Spleen (tissue), 11 donors: ENCODE measurements around the gene CPT1A. TPM values are rescaled to one million over a fixed set of nuclear protein-coding genes. Genes with fewer than 3 reads are reported as not detected.

Experiments used
- DNase-seq: peaks from one replicate; pipeline ENCODE4 v3.0.0-alpha.2; 2020
- H3K27ac ChIP-seq, 8 donors: fragments of 200-600 bp; sonication (generic) in 7 of 8; 1 replicate in 4 of 8; 2 replicates in 4 of 8; pipeline versions ENCODE4 v1.5.0 to v1.8.0; 2016 to 2021; ENCODE audit warnings: inconsistent platforms in 4 of 8, mild to moderate bottlenecking in 4 of 8, moderate library complexity in 1 of 8
- H3K27me3 ChIP-seq, 7 donors: fragments of 200-600 bp; sonication (generic) in 6 of 7; replicated peaks in 1 of 7; 1 replicate in 4 of 7; 2 replicates in 3 of 7; pipeline versions ENCODE4 v1.5.0 to v1.8.0; 2016 to 2021; ENCODE audit warnings: inconsistent platforms in 3 of 7, mild to moderate bottlenecking in 1 of 7
- H3K36me3 ChIP-seq, 6 donors: fragments of 200-600 bp; sonication (generic) in 5 of 6; 1 replicate in 4 of 6; 2 replicates in 2 of 6; pipeline versions ENCODE4 v1.5.0 to v1.8.0; 2016 to 2021; ENCODE audit warnings: inconsistent platforms in 2 of 6
- H3K4me1 ChIP-seq, 6 donors: fragments of 200-600 bp; sonication (generic) in 5 of 6; 1 replicate in 3 of 6; 2 replicates in 3 of 6; pipeline versions ENCODE4 v1.5.0 to v1.8.0; 2016 to 2021; ENCODE audit warnings: inconsistent platforms in 3 of 6
- H3K4me3 ChIP-seq, 8 donors: fragments of 200-600 bp; sonication (generic) in 7 of 8; 1 replicate in 4 of 8; 2 replicates in 4 of 8; pipeline versions ENCODE4 v1.5.0 to v1.8.0; 2016 to 2021; ENCODE audit warnings: inconsistent platforms in 4 of 8, mild to moderate bottlenecking in 4 of 8, moderate library complexity in 2 of 8
- H3K9me3 ChIP-seq, 8 donors: fragments of 200-600 bp; sonication (generic) in 7 of 8; 1 replicate in 4 of 8; 2 replicates in 4 of 8; pipeline versions ENCODE4 v1.5.0 to v1.8.0; 2016 to 2021; ENCODE audit warnings: inconsistent platforms in 4 of 8
- CTCF ChIP-seq, 11 experiments: fragments of 200-600 bp in 7 of 11; fragments of 450-650 bp in 4 of 11; sonication (generic) in 4 of 11; IDR thresholded peaks in 8 of 11; conservative IDR thresholded peaks in 3 of 11; 1 replicate in 7 of 11; 2 replicates in 4 of 11; pipeline versions ENCODE4 v1.4.0 to v1.8.0; 2016 to 2021; ENCODE audit warnings: antibody characterized with exemption in 11 of 11, inconsistent platforms in 4 of 11, mild to moderate bottlenecking in 1 of 11
- POLR2A ChIP-seq, 3 donors: fragments of 450-650 bp; IDR thresholded peaks; one replicate each; pipeline ENCODE4 v1.5.1; 2017; ENCODE audit warnings: antibody characterized with exemption in 3 of 3, mild to moderate bottlenecking in 1 of 3
- POLR2AphosphoS5 ChIP-seq, 3 donors: sonication (generic); formaldehyde crosslinking; IDR thresholded peaks; one replicate each; pipeline ENCODE4 v1.5.1; 2017; ENCODE audit warnings: antibody characterized with exemption in 3 of 3
- WGBS, 5 donors: extraction: QIAGEN DNeasy Blood & Tissue Kit in 3 of 5; methylation state at CpG; one replicate each; pipeline versions ENCODE4 v1.1.5 to v1.1.7; 2013 to 2018; 5-methylcytosine and 5-hydroxymethylcytosine counted together
- intact Hi-C: fragments of 100-400 bp; cut with DNase I; formaldehyde crosslinking; loops from one replicate; pipeline ENCODE4 v1.15.0; 2023; ENCODE audit warnings: low total_unique reads
- polyA plus RNA-seq, 3 donors: library from polyadenylated mRNA; stranded (reverse); fragments of 200-250 nt; gene quantifications; one replicate each; pipeline ENCODE4 v1.2.1, GENCODE V29; 2013
- total RNA-seq, 7 donors: library from RNA; depleted of rRNA in 3 of 7; stranded (reverse); fragments of >200 nt in 3 of 7; fragmentation: NEBNext Ultra II Directional in 4 of 7; extraction: Animal tissue kit (Norgen Biotek cat#: 25700) in 4 of 7; gene quantifications; one replicate each; pipeline versions ENCODE4 v1.1.0 to v1.2.1, GENCODE V29; 2016 to 2021
- donor health status: healthy with polysubstance abuse.
- donor health status: DM: no; HTN: no; CAD: no; lungs with moderate emphysema.
- donor health status: DM: no; HTN: no; CAD: no.
- donor health status: Bipolar disorder and iron deficiency.
- donor health status: healthy.
- donor health status: DM: no; HTN: no; CAD: no.
- donor health status: DM: yes; HTN: yes; CAD: no.

CPT1A gene
- total and polyA plus RNA-seq, 10 donors: 6.7 to 118 (median 69.4) TPM

GRCh38 chr11:68882391-68882790, 40.7 kb upstream of the CPT1A start:
- Histone ChIP-seq H3K27ac (no peak overlapping the region), H3K36me3 (peaks cover 0 to 3% (median 0%) of the 10 kb centered on the region in 6 donors), H3K9me3 (no peaks in the 10 kb centered on the region), H3K4me1 (no peaks in the 10 kb centered on the region), H3K27me3 (no peaks in the 10 kb centered on the region), H3K4me3 (no peak overlapping the region)
- no peak for DNase-seq
- 87 to 98% (median 90%) methylated on average over 13 of the region's 13 CpGs for WGBS, 5 donors
- TF ChIP-seq POLR2A (IDR thresholded peaks at IDR 0.05): no peak
- TF ChIP-seq CTCF (IDR thresholded peaks at IDR 0.05 in 8 of 11, conservative IDR thresholded peaks at IDR 0.05 in 3 of 11): no peak
- TF ChIP-seq POLR2AphosphoS5 (IDR thresholded peaks at IDR 0.05): no peak
- intact Hi-C loops: no loop called here

- no peak overlapping the region for H3K4me3 ChIP-seq
- no peak overlapping the region for H3K27ac ChIP-seq
- H3K27me3 ChIP-seq: no peaks in the 10 kb centered on the region
- DNase-seq: peak; percentile 7
- 93 to 100% (median 96%) methylated on average over 2 of the region's 2 CpGs for WGBS, 5 donors
- TF ChIP-seq POLR2AphosphoS5 (IDR thresholded peaks at IDR 0.05): no peak
- no peak for TF ChIP-seq CTCF (IDR thresholded peaks at IDR 0.05 in 8 of 11, conservative IDR thresholded peaks at IDR 0.05 in 3 of 11)
- no peaks in the 10 kb centered on the region for H3K9me3 ChIP-seq
- H3K4me1 ChIP-seq: no peaks in the 10 kb centered on the region
- H3K36me3 ChIP-seq: peaks cover 0 to 3% (median 0%) of the 10 kb centered on the region in 6 donors
- intact Hi-C loops: no loop called here
Observed at GRCh38 chr11:68881320-68881719, 39.6 kb upstream of the CPT1A start.

- Histone ChIP-seq H3K27me3 (no peaks in the 10 kb centered on the region), H3K36me3 (peaks cover 0 to 3% (median 0%) of the 10 kb centered on the region in 6 donors), H3K27ac (no peak overlapping the region), H3K4me1 (no peaks in the 10 kb centered on the region), H3K9me3 (no peaks in the 10 kb centered on the region), H3K4me3 (no peak overlapping the region)
- WGBS, 5 donors: 95 to 99% (median 98%) methylated on average over 5 of the region's 5 CpGs
- intact Hi-C loops: no loop called here
- TF ChIP-seq POLR2A (IDR thresholded peaks at IDR 0.05) (no peak), POLR2AphosphoS5 (IDR thresholded peaks at IDR 0.05) (no peak), CTCF (IDR thresholded peaks at IDR 0.05 in 8 of 11, conservative IDR thresholded peaks at IDR 0.05 in 3 of 11) (no peak)
- DNase-seq: peak; percentile 16
Observed at GRCh38 chr11:68880851-68881250, 39.1 kb upstream of the CPT1A start.

- TF ChIP-seq POLR2A (IDR thresholded peaks at IDR 0.05): no peak
- TF ChIP-seq CTCF (IDR thresholded peaks at IDR 0.05 in 8 of 11, conservative IDR thresholded peaks at IDR 0.05 in 3 of 11): no peak
- no peak for TF ChIP-seq POLR2AphosphoS5 (IDR thresholded peaks at IDR 0.05)
- 85 to 93% (median 91%) methylated on average over 6 to 7 of the region's 7 CpGs for WGBS, 5 donors
- Histone ChIP-seq H3K36me3 (peaks cover 0 to 3% (median 0%) of the 10 kb centered on the region in 6 donors), H3K27ac (no peak overlapping the region), H3K4me1 (peaks cover 0 to 3% (median 0%) of the 10 kb centered on the region in 6 donors), H3K27me3 (no peaks in the 10 kb centered on the region), H3K4me3 (no peak overlapping the region), H3K9me3 (no peaks in the 10 kb centered on the region)
- intact Hi-C loops: no loop called here
- DNase-seq: no peak
Observed at GRCh38 chr11:68878022-68878421, 36.3 kb upstream of the CPT1A start.
